ENCODE results near the gene SLC36A3.
"Not testable (repeated sequence)": the region's sequence is repeated elsewhere in the genome, so short reads cannot be mapped to it uniquely, and the experiment has no call there.

The SLC36A3 gene

GRCh38 chr5:151259931-151260330 is 43.6 kb downstream of the SLC36A3 start:
- DNase-seq (ENCODE audit: low read depth in 3 of 3), result no peak

GRCh38 chr5:151258816-151259215 is 44.8 kb downstream of the SLC36A3 start:
- DNase-seq (ENCODE audit: low read depth in 3 of 3), result no peak

- DNase-seq (ENCODE audit: low read depth in 3 of 3), result no peak
Measured at GRCh38 chr5:151258201-151258611, 45.4 kb downstream of the SLC36A3 start.

GRCh38 chr5:151257731-151258181 is 45.8 kb downstream of the SLC36A3 start:
- DNase-seq (ENCODE audit: low read depth in 3 of 3), result no peak

- DNase-seq (ENCODE audit: low read depth in 3 of 3), result no peak
Measured at GRCh38 chr5:151255621-151256286, 47.8 kb downstream of the SLC36A3 start.

- not testable (repeated sequence) for DNase-seq (ENCODE audit: low read depth in 3 of 3)
Measured at GRCh38 chr5:151254990-151255389, 48.6 kb downstream of the SLC36A3 start.

- no peak for DNase-seq (ENCODE audit: low read depth in 3 of 3)
Measured at GRCh38 chr5:151254556-151254955, 49.0 kb downstream of the SLC36A3 start.

GRCh38 chr5:151253605-151253950 is 50.0 kb downstream of the SLC36A3 start:
- DNase-seq (ENCODE audit: low read depth in 3 of 3), result no peak

GRCh38 chr5:151252762-151253604 is 50.6 kb downstream of the SLC36A3 start, which contains the start of gene GM2A:
GM2A (plus strand) TSS chr5:151253185; CDS start chr5:151253217, 32 bp downstream.
- DNase-seq (ENCODE audit: low read depth in 3 of 3), result peak; percentile 97 to 99 (median 98)

- no peak for DNase-seq (ENCODE audit: low read depth in 3 of 3)
Measured at GRCh38 chr5:151251621-151252020, 51.9 kb downstream of the SLC36A3 start.

GRCh38 chr5:151251001-151251551 is 52.5 kb downstream of the SLC36A3 start:
- peak in 2 of 3 experiments; percentile 21 to 22 for DNase-seq (ENCODE audit: low read depth in 3 of 3)

- DNase-seq (ENCODE audit: low read depth in 3 of 3), result no peak
Measured at GRCh38 chr5:151250346-151251000, 53.1 kb downstream of the SLC36A3 start.

GRCh38 chr5:151249281-151249680 is 54.3 kb downstream of the SLC36A3 start:
- DNase-seq (ENCODE audit: low read depth in 3 of 3), result no peak

- DNase-seq (ENCODE audit: low read depth in 3 of 3), result no peak
Measured at GRCh38 chr5:151248651-151249050, 54.9 kb downstream of the SLC36A3 start.

- DNase-seq (ENCODE audit: low read depth in 3 of 3), result no peak
Measured at GRCh38 chr5:151245680-151246219, 57.8 kb downstream of the SLC36A3 start.

GRCh38 chr5:151244206-151244605 is 59.4 kb downstream of the SLC36A3 start:
- no peak for DNase-seq (ENCODE audit: low read depth in 3 of 3)

GRCh38 chr5:151243564-151243963 is 60.0 kb downstream of the SLC36A3 start:
- no peak for DNase-seq (ENCODE audit: low read depth in 3 of 3)

GRCh38 chr5:151243127-151243526 is 60.4 kb downstream of the SLC36A3 start:
- no peak for DNase-seq (ENCODE audit: low read depth in 3 of 3)

- no peak for DNase-seq (ENCODE audit: low read depth in 3 of 3)
Measured at GRCh38 chr5:151240924-151241635, 62.5 kb downstream of the SLC36A3 start.

GRCh38 chr5:151240268-151240835 is 63.2 kb downstream of the SLC36A3 start:
- not testable (repeated sequence) for DNase-seq (ENCODE audit: low read depth in 3 of 3)

Measured in stimulated activated CD4-positive, alpha-beta T cell treated with anti-CD3 and anti-CD28 coated beads, TNF-alpha, amount 100 ng/mL, for 24 hours (primary cell).